ENCODE results near the gene AGAP1. TPM values are rescaled to one million over a fixed set of nuclear protein-coding genes. Genes with fewer than 3 reads are reported as not detected.

Gene AGAP1
- total RNA-seq, 1 donor from 2014 or later = 36.2 TPM

DNA sequence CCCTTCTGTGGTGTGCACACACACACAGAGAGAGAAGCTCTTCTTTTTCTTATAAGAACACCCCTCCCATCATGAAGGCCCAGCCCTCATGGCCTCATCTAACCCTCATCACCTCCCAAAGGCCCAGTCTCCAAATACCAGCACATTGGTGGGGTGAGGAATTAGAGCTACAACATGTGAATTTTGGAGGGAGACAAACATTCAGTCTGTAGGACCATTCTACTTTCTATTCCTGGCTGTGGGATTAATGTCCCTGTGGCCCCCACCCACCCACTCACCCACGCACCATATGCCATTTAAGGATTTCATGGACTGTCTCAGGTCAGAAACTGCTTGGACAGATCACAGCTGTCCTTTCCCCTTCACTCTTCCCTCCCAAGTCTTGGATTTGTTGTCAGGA lies 484.2 kb downstream of the AGAP1 start:
- peaks cover 16% of the 10 kb centered on the region for H3K36me3 ChIP-seq
- H3K27me3 ChIP-seq (ENCODE audit: low read depth) = no peaks in the 10 kb centered on the region
- H3K4me1 ChIP-seq = no peaks in the 10 kb centered on the region
- intact Hi-C loops (cut with DNase I) = no loop called here
- ATAC-seq (no peak), DNase-seq (no peak)
- TF ChIP-seq, protein P1, sequence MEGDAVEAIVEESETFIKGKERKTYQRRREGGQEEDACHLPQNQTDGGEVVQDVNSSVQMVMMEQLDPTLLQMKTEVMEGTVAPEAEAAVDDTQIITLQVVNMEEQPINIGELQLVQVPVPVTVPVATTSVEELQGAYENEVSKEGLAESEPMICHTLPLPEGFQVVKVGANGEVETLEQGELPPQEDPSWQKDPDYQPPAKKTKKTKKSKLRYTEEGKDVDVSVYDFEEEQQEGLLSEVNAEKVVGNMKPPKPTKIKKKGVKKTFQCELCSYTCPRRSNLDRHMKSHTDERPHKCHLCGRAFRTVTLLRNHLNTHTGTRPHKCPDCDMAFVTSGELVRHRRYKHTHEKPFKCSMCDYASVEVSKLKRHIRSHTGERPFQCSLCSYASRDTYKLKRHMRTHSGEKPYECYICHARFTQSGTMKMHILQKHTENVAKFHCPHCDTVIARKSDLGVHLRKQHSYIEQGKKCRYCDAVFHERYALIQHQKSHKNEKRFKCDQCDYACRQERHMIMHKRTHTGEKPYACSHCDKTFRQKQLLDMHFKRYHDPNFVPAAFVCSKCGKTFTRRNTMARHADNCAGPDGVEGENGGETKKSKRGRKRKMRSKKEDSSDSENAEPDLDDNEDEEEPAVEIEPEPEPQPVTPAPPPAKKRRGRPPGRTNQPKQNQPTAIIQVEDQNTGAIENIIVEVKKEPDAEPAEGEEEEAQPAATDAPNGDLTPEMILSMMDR (IDR thresholded peaks at IDR 0.05) = no peak
- no peak overlapping the region for H3K27ac ChIP-seq
- no peak overlapping the region for H3K4me3 ChIP-seq
- no peaks in the 10 kb centered on the region for H3K9me3 ChIP-seq

DNA sequence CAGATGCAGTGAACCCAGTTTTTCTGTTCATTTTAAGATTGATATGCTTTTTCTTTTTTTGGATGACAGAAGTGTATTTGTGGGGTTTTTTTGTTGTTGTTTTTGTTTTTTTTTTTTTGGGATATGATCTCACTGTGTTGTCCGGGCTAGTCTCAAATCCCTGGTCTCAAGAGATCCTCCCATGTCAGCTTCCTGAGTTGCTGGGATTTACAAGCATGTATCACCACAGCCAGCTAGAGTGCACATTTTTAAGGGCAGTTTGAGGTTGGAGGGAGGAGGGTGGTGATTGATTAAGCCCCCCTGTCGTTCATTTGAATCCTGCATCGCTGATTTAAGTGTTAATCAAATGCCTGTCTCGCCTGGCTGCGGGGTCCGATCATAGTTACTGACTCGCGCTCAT lies 485.2 kb downstream of the AGAP1 start:
- no peaks in the 10 kb centered on the region for H3K27me3 ChIP-seq (ENCODE audit: low read depth)
- TF ChIP-seq, protein P1 (IDR thresholded peaks at IDR 0.05) = no peak
- H3K4me1 ChIP-seq = no peaks in the 10 kb centered on the region
- no peaks in the 10 kb centered on the region for H3K9me3 ChIP-seq
- H3K4me3 ChIP-seq = no peak overlapping the region
- intact Hi-C loops (cut with DNase I) = no loop called here
- H3K27ac ChIP-seq = no peak overlapping the region
- DNase-seq (no peak), ATAC-seq (no peak)
- H3K36me3 ChIP-seq = peaks cover 16% of the 10 kb centered on the region

DNA sequence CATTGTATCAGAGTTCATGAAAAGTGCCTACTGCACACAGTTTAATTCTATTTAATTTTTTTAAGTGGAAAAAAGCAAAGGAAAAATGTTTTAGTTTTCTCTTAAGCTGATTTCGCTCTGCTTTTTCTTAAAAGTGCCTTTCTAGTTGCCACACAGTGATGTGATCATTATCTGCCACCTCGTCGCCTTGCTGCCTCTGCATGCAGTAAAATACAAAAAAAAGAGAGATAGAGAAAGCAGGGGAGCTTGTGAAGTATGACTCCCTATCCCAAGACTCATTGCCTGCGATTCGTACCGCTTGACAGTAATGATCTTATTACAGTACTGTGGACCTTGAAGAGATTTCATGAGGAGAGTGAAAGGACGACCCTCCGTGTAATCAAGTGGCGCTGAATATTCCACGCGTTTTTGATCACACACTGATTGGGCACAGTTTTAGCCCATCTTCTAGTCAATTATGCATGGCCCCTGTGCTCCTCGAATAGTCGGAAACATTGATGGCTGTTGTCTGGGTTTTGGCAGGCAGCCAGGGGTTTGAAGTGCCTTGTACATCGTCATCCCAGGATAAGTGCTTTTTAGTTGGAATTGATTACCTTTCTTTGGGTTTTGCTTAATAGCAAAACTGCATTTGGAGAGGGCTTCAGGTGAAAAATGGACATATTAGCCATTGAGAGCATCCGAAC lies 486.1 kb downstream of the AGAP1 start:
- Histone ChIP-seq H3K36me3 (peaks cover 16% of the 10 kb centered on the region), H3K9me3 (no peaks in the 10 kb centered on the region), H3K4me1 (no peaks in the 10 kb centered on the region), H3K27me3 (ENCODE audit: low read depth) (no peaks in the 10 kb centered on the region), H3K4me3 (no peak overlapping the region), H3K27ac (no peak overlapping the region)
- ATAC-seq = no peak
- intact Hi-C loops (cut with DNase I) = no loop called here
- DNase-seq = no peak
- TF ChIP-seq, protein P1 (IDR thresholded peaks at IDR 0.05) = no peak

DNA sequence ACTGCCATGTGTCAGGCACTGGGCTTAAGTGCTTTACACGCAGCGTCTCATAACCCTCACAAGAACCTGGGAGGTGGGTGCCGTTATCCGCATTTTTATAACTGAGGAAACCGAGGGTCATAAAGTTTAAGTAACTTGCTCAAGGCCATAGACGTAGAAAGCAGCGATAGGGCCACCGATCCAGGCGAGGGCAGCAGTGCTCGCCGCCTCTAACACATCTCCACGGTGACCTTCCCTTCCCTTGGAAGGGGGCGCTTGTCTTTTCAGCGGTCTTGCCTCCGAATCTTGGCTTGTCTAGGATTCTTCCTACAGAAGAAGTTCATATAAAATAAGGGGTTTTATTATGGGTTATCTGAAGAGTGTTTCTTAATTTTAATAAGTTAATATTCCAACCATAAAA lies 487.8 kb downstream of the AGAP1 start:
- intact Hi-C loops (cut with DNase I) = no loop called here
- H3K27ac ChIP-seq = no peak overlapping the region
- peaks cover 5% of the 10 kb centered on the region for H3K36me3 ChIP-seq
- H3K27me3 ChIP-seq (ENCODE audit: low read depth) = no peaks in the 10 kb centered on the region
- ATAC-seq (no peak), DNase-seq (no peak)
- no peak overlapping the region for H3K4me3 ChIP-seq
- no peaks in the 10 kb centered on the region for H3K9me3 ChIP-seq
- TF ChIP-seq, protein P1 (IDR thresholded peaks at IDR 0.05) = no peak
- H3K4me1 ChIP-seq = no peaks in the 10 kb centered on the region

DNA sequence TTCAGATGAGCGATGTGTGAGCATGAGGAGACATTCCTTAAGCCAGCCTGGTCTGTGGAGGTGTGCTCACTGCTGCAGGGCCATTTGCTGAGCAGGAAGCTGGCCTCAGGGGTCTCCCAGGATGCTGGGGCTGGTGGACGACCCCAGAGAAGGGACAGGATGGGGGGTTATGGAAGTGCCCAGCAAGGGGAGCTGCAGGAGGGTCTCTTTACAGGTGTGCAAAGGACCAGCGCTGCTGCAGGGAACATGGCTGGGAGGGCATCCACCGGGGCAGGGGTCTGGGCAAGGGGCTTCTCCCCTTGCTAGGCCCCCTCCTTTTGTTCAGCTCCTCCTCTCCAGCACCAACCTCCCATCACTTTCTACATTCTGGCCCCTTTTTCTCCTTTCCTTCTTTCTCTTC lies 489.2 kb downstream of the AGAP1 start:
- H3K27me3 ChIP-seq (ENCODE audit: low read depth) = no peaks in the 10 kb centered on the region
- peaks cover 5% of the 10 kb centered on the region for H3K36me3 ChIP-seq
- no peak for ATAC-seq
- H3K9me3 ChIP-seq = no peaks in the 10 kb centered on the region
- no peak for DNase-seq
- H3K27ac ChIP-seq = no peak overlapping the region
- no peaks in the 10 kb centered on the region for H3K4me1 ChIP-seq
- TF ChIP-seq, protein P1 (IDR thresholded peaks at IDR 0.05) = no peak
- H3K4me3 ChIP-seq = no peak overlapping the region
- intact Hi-C loops (cut with DNase I) = no loop called here

Data from lower lobe of right lung (tissue), 2 donors.